Adrenal gland (tissue), 12 donors: ENCODE data around the gene RGPD4. TPM values are rescaled to one million over a fixed set of nuclear protein-coding genes. Genes with fewer than 3 reads are reported as not detected.
A peak's percentile ranks its signal among the peaks of the same experiment; 100 is the strongest.

Source experiments
- DNase-seq, 7 donors: peaks; one replicate each; pipeline ENCODE4 v3.0.0-alpha.2; 2019 to 2020
- H3K27ac ChIP-seq, 5 donors: fragments of 200-600 bp; sonication (generic) in 4 of 5; 1 replicate in 3 of 5; 2 replicates in 2 of 5; pipeline versions ENCODE4 v1.5.1 to v1.8.0; 2016 to 2020; ENCODE audit warnings: mild to moderate bottlenecking in 1 of 5
- H3K27me3 ChIP-seq: fragments of 200-600 bp; 2 replicates; pipeline ENCODE4 v1.8.0; 2021
- H3K36me3 ChIP-seq, 2 donors: fragments of 200-600 bp; replicated peaks in 1 of 2; 1 replicate in 1 of 2; 2 replicates in 1 of 2; pipeline versions ENCODE4 v1.5.1 to v1.8.0; 2018 to 2022
- H3K4me1 ChIP-seq, 2 donors: fragments of 200-600 bp; replicated peaks in 1 of 2; 1 replicate in 1 of 2; 2 replicates in 1 of 2; pipeline versions ENCODE4 v1.5.1 to v1.8.0; 2018 to 2021
- H3K4me3 ChIP-seq, 4 donors: fragments of 200-600 bp; sonication (generic) in 3 of 4; one replicate each; pipeline ENCODE4 v1.5.1; 2016 to 2018
- H3K9me3 ChIP-seq, 3 donors: fragments of 200-600 bp; sonication (generic) in 1 of 3; replicated peaks in 1 of 3; 1 replicate in 2 of 3; 2 replicates in 1 of 3; pipeline versions ENCODE4 v1.5.1 to v1.8.0; 2016 to 2021
- CTCF ChIP-seq, 6 experiments: fragments of 450-650 bp in 4 of 6; fragments of 200-600 bp in 2 of 6; sonication (generic) in 1 of 6; IDR thresholded peaks; 1 replicate in 5 of 6; 2 replicates in 1 of 6; pipeline versions ENCODE4 v1.5.1 to v1.8.0; 2016 to 2021; ENCODE audit warnings: antibody characterized with exemption in 6 of 6, mild to moderate bottlenecking in 2 of 6, moderate library complexity in 1 of 6
- POLR2A ChIP-seq, 2 donors: fragments of 450-650 bp; IDR thresholded peaks; one replicate each; pipeline ENCODE4 v1.6.1; 2017; ENCODE audit warnings: antibody characterized with exemption in 2 of 2, mild to moderate bottlenecking in 2 of 2, moderate library complexity in 1 of 2
- WGBS, 4 donors: extraction: QIAGEN DNeasy Blood & Tissue Kit in 2 of 4; methylation state at CpG; one replicate each; pipeline versions ENCODE4 v1.1.5 to v1.1.7; 2013 to 2017; 5-methylcytosine and 5-hydroxymethylcytosine counted together
- intact Hi-C, 2 donors: fragments of 100-400 bp; cut with DNase I; formaldehyde crosslinking; loops; one replicate each; pipeline versions ENCODE4 v1.14.1 to v1.15.0; 2022 to 2023
- polyA plus RNA-seq, 3 donors: library from polyadenylated mRNA; stranded (reverse); fragments of 200-250 nt in 2 of 3; fragments of 350-450 nt in 1 of 3; fragmentation: Illumina TruSeq in 1 of 3; extraction: RNeasy Lipid Tissue Mini Kit (QIAGEN cat#74804) in 1 of 3; gene quantifications; one replicate each; pipeline ENCODE4 v1.2.3, GENCODE V29; 2013 to 2014
- small RNA-seq, 2 donors: library from RNA; depleted of rRNA; stranded (forward); fragments of <200 nt; gene quantifications; one replicate each; pipeline ENCODE3, GENCODE V24; 2016
- total RNA-seq, 9 donors: library from RNA; depleted of rRNA in 4 of 9; stranded (reverse); fragments of >200 nt in 4 of 9; fragments of 120-200 nt in 1 of 9; fragmentation: NEBNext Ultra II Directional in 1 of 9; extraction: Animal tissue kit (Norgen Biotek cat#: 25700) in 1 of 9; gene quantifications; one replicate each; pipeline versions ENCODE4 v1.1.0 to v1.2.4, GENCODE V29; 2013 to 2023
- donor health status: healthy with polysubstance abuse.
- donor health status: Bipolar disorder and iron deficiency.
- donor health status: DM: yes; HTN: yes; CAD: no.
- donor health status: DM: no; HTN: no; CAD: no.
- donor health status: DM: no; HTN: no; CAD: no.
- donor health status: DM: yes; HTN: yes; CAD: no.

RGPD4 gene
- total and polyA plus RNA-seq, 12 donors: 0.19 TPM; not detected in 11

- no peaks in the 10 kb centered on the region for H3K36me3 ChIP-seq
- H3K4me3 ChIP-seq: no peak overlapping the region
- H3K27ac ChIP-seq: no peak overlapping the region
- no peaks in the 10 kb centered on the region for H3K27me3 ChIP-seq
- H3K9me3 ChIP-seq: no peaks in the 10 kb centered on the region
- peak in 1 of 7 donors; percentile 2 for DNase-seq
- WGBS, 4 donors: 24 to 33% (median 32%) methylated on average over 5 of the region's 5 CpGs
- no peaks in the 10 kb centered on the region for H3K4me1 ChIP-seq
- intact Hi-C loops: loop anchor here in 1 of 2 donors (10.0 kb wide), 1 partner anchor 238 kb away; no protein-coding TSS in a partner anchor
- TF ChIP-seq POLR2A (IDR thresholded peaks at IDR 0.05) (no peak), CTCF (IDR thresholded peaks at IDR 0.05) (peak; percentile 37 to 61 (median 54))
These were observed 110.0 kb downstream of the RGPD4 start for GRCh38 chr2:107936433-107937359.

Small RNA genes within 50 kb of the gene (small RNA-seq; reads per million reads assigned to genes)
- gene AC009963.1: 0 reads per million in 2 donors
- gene AC009963.2: 0 reads per million in 2 donors

Other genes with a start within 250 kb of the RGPD4 start
- gene SLC5A7, start 159.6 kb downstream of the RGPD4 start, total RNA-seq: 1 to 10 TPM in 2 of 9 donors, under 1 TPM in 5, not detected in 2; 0.06 to 1.9 (median 0.90) TPM
- under 1 TPM; 0.08 to 0.53 (median 0.51) TPM for gene SLC5A7, start 159.6 kb downstream of the RGPD4 start, polyA plus RNA-seq